ENCODE measurements around the gene CHRD. TPM values are rescaled to one million over a fixed set of nuclear protein-coding genes. Genes with fewer than 3 reads are reported as not detected.
A peak's percentile ranks its signal among the peaks of the same experiment; 100 is the strongest.

Gene CHRD
- total and polyA plus RNA-seq, 10 donors = 5.2 to 26.5 (median 14.9) TPM

- no peak for TF ChIP-seq CTCF (IDR thresholded peaks at IDR 0.05 in 8 of 11, conservative IDR thresholded peaks at IDR 0.05 in 3 of 11)
- no peak for TF ChIP-seq POLR2A (IDR thresholded peaks at IDR 0.05)
- TF ChIP-seq POLR2AphosphoS5 (IDR thresholded peaks at IDR 0.05) = no peak
- no peaks in the 10 kb centered on the region for H3K9me3 ChIP-seq
- H3K4me3 ChIP-seq = no peak overlapping the region
- H3K27me3 ChIP-seq (replicated peaks in 1 of 7) = peaks cover 0 to 19% (median 0%) of the 10 kb centered on the region in 7 donors
- intact Hi-C loops (cut with DNase I; ENCODE audit: low total_unique reads) = loop anchor here (5.0 kb wide), 1 partner anchor 169 kb away; no protein-coding TSS in a partner anchor
- no peak for DNase-seq
- peaks cover 6 to 49% (median 17%) of the 10 kb centered on the region in 6 donors for H3K4me1 ChIP-seq
- H3K36me3 ChIP-seq = peaks cover 3 to 29% (median 12%) of the 10 kb centered on the region in 6 donors
- 34 to 91% (median 81%) methylated on average over 4 to 5 of the region's 5 CpGs for WGBS, 5 donors
- H3K27ac ChIP-seq = no peak overlapping the region
Observed at GRCh38 chr3:184372911-184373310, 6.9 kb upstream of the CHRD start.

GRCh38 chr3:184373422-184373821 lies 6.4 kb upstream of the CHRD start:
- no peak for DNase-seq
- Histone ChIP-seq H3K4me3 (no peak overlapping the region), H3K9me3 (no peaks in the 10 kb centered on the region), H3K4me1 (peaks cover 6 to 49% (median 18%) of the 10 kb centered on the region in 6 donors), H3K27ac (no peak overlapping the region), H3K36me3 (peaks cover 0 to 24% (median 7%) of the 10 kb centered on the region in 6 donors), H3K27me3 (replicated peaks in 1 of 7) (peaks cover 0 to 24% (median 3%) of the 10 kb centered on the region in 7 donors)
- intact Hi-C loops (cut with DNase I; ENCODE audit: low total_unique reads) = loop anchor here (5.0 kb wide), 1 partner anchor 169 kb away; no protein-coding TSS in a partner anchor
- WGBS, 5 donors = 76 to 96% (median 86%) methylated on average over 5 to 6 of the region's 6 CpGs
- TF ChIP-seq POLR2AphosphoS5 (IDR thresholded peaks at IDR 0.05) (no peak), CTCF (IDR thresholded peaks at IDR 0.05 in 8 of 11, conservative IDR thresholded peaks at IDR 0.05 in 3 of 11) (no peak), POLR2A (IDR thresholded peaks at IDR 0.05) (no peak)

- peaks cover 0 to 49% (median 22%) of the 10 kb centered on the region in 7 donors for H3K27me3 ChIP-seq (replicated peaks in 1 of 7)
- no peaks in the 10 kb centered on the region for H3K9me3 ChIP-seq
- TF ChIP-seq POLR2A (IDR thresholded peaks at IDR 0.05) (no peak), CTCF (IDR thresholded peaks at IDR 0.05 in 8 of 11, conservative IDR thresholded peaks at IDR 0.05 in 3 of 11) (no peak), POLR2AphosphoS5 (IDR thresholded peaks at IDR 0.05) (no peak)
- DNase-seq = peak; percentile 53
- WGBS, 5 donors = 88 to 93% (median 89%) methylated on average over 12 of the region's 12 CpGs
- intact Hi-C loops (cut with DNase I; ENCODE audit: low total_unique reads) = no loop called here
- no peak overlapping the region for H3K27ac ChIP-seq
- no peak overlapping the region for H3K4me3 ChIP-seq
- peaks cover 6 to 54% (median 21%) of the 10 kb centered on the region in 6 donors for H3K4me1 ChIP-seq
- H3K36me3 ChIP-seq = no peaks in the 10 kb centered on the region
Observed at GRCh38 chr3:184375747-184376461, 4.0 kb upstream of the CHRD start.

- intact Hi-C loops (cut with DNase I; ENCODE audit: low total_unique reads) = no loop called here
- H3K27ac ChIP-seq = peak overlapping the region in 5 of 8 donors; percentile 8 to 79 (median 72)
- no peak for TF ChIP-seq POLR2AphosphoS5 (IDR thresholded peaks at IDR 0.05)
- TF ChIP-seq POLR2A (IDR thresholded peaks at IDR 0.05) = no peak
- no peak for TF ChIP-seq CTCF (IDR thresholded peaks at IDR 0.05 in 8 of 11, conservative IDR thresholded peaks at IDR 0.05 in 3 of 11)
- H3K4me1 ChIP-seq = peaks cover 7 to 53% (median 20%) of the 10 kb centered on the region in 6 donors
- DNase-seq = no peak
- H3K4me3 ChIP-seq = no peak overlapping the region
- peaks cover 0 to 64% (median 36%) of the 10 kb centered on the region in 7 donors for H3K27me3 ChIP-seq (replicated peaks in 1 of 7)
- WGBS, 5 donors = 48 to 59% (median 52%) methylated on average over 5 of the region's 5 CpGs
- H3K36me3 ChIP-seq = no peaks in the 10 kb centered on the region
- H3K9me3 ChIP-seq = no peaks in the 10 kb centered on the region
Observed at GRCh38 chr3:184377374-184377773, 2.5 kb upstream of the CHRD start.
